MM.1S (cell line): Measurements from ENCODE around the gene NPPB.
A peak's percentile ranks its signal among the peaks of the same experiment; 100 is the strongest.

Experiments used
- DNase-seq: peaks from one replicate; pipeline ENCODE4 v3.0.0-alpha.2; 2015
- H2AFZ ChIP-seq: fragments of 300-600 bp; sonication (generic); 2 replicates; pipeline ENCODE4 v1.6.0; 2016; ENCODE audit warnings: antibody characterized with exemption, low read length
- H3F3A ChIP-seq: fragments of 300-600 bp; sonication (generic); 2 replicates; pipeline ENCODE4 v1.6.1; 2016; ENCODE audit warnings: mild to moderate bottlenecking, antibody characterized with exemption, low read length, moderate library complexity, mixed read lengths; ENCODE audit not compliant: insufficient read depth
- H3K27ac ChIP-seq: fragments of 300-600 bp; sonication (generic); 2 replicates; pipeline ENCODE4 v1.5.1; 2016; ENCODE audit warnings: mild to moderate bottlenecking, low read length
- H3K27me3 ChIP-seq: fragments of 300-600 bp; sonication (generic); replicated peaks from 2 replicates; pipeline ENCODE4 v1.6.0; 2016; ENCODE audit warnings: low read length; ENCODE audit not compliant: insufficient read depth
- H3K36me3 ChIP-seq: fragments of 300-600 bp; sonication (generic); replicated peaks from 2 replicates; pipeline ENCODE4 v1.6.1; 2016; ENCODE audit warnings: mild to moderate bottlenecking, low read length, mixed read lengths; ENCODE audit not compliant: insufficient read depth
- H3K4me1 ChIP-seq: fragments of 300-600 bp; sonication (generic); 2 replicates; pipeline ENCODE4 v1.6.1; 2016; ENCODE audit warnings: low read length, mixed read lengths
- H3K4me2 ChIP-seq: fragments of 300-600 bp; sonication (generic); 2 replicates; pipeline ENCODE4 v1.6.0; 2016; ENCODE audit warnings: low read depth, low read length
- H3K4me3 ChIP-seq: fragments of 300-600 bp; sonication (generic); 2 replicates; pipeline ENCODE4 v1.5.1; 2016; ENCODE audit warnings: low read length, mixed read lengths
- H3K79me2 ChIP-seq: fragments of 300-600 bp; sonication (generic); 2 replicates; pipeline ENCODE4 v1.6.1; 2016; ENCODE audit warnings: mixed run types, low read length, mixed read lengths
- H3K9ac ChIP-seq: fragments of 300-600 bp; sonication (generic); 2 replicates; pipeline ENCODE4 v1.6.1; 2016; ENCODE audit warnings: low read length, mixed read lengths
- H3K9me2 ChIP-seq: fragments of 300-600 bp; sonication (generic); replicated peaks from 2 replicates; pipeline ENCODE4 v1.6.1; 2016; ENCODE audit warnings: mild to moderate bottlenecking, low read length, mixed read lengths; ENCODE audit not compliant: insufficient read depth
- H3K9me3 ChIP-seq: fragments of 300-600 bp; sonication (generic); replicated peaks from 2 replicates; pipeline ENCODE4 v1.6.1; 2016; ENCODE audit warnings: mild to moderate bottlenecking, low read length, mixed read lengths; ENCODE audit not compliant: insufficient read depth
- H4K20me1 ChIP-seq: fragments of 300-600 bp; sonication (generic); 2 replicates; pipeline ENCODE4 v1.6.1; 2016; ENCODE audit warnings: mild to moderate bottlenecking, low read length, moderate library complexity, mixed read lengths; ENCODE audit not compliant: insufficient read depth
- CTCF ChIP-seq: fragments of 300-600 bp; sonication (generic); IDR thresholded peaks from 2 replicates; pipeline ENCODE4 v1.5.1; 2016; ENCODE audit warnings: antibody characterized with exemption, low read length, mixed read lengths
- EZH2 ChIP-seq: fragments of 300-600 bp; sonication (generic); optimal IDR thresholded peaks from 2 replicates; pipeline ENCODE3; 2017; ENCODE audit warnings: low read depth, mild to moderate bottlenecking, antibody characterized with exemption, low read length, mixed read lengths
- EZH2phosphoT487 ChIP-seq: fragments of 300-600 bp; sonication (generic); IDR thresholded peaks from 2 replicates; pipeline ENCODE4 v1.6.1; 2018; ENCODE audit warnings: antibody characterized with exemption, low read length

NPPB gene

GRCh38 chr1:11847667-11848372 lies 10.9 kb downstream of the NPPB start, which contains the start of gene NPPA:
TSS of gene NPPA (minus strand) at chr1:11847783. CDS start at chr1:11847684, 99 bp downstream.
- no peak for TF ChIP-seq CTCF
- no peak for TF ChIP-seq EZH2
- TF ChIP-seq EZH2phosphoT487, result no peak
- H3K9me3 ChIP-seq, result no peaks in the 10 kb centered on the region
- H3F3A ChIP-seq, result no peaks in the 10 kb centered on the region
- DNase-seq, result no peak
- H3K9me2 ChIP-seq, result no peaks in the 10 kb centered on the region
- H2AFZ ChIP-seq, result no peak within 1 kb of the TSS
- no peak within 1 kb of the TSS for H3K27ac ChIP-seq
- H3K4me1 ChIP-seq, result no peaks in the 10 kb centered on the region
- no peak within 1 kb of the TSS for H3K4me2 ChIP-seq
- H3K27me3 ChIP-seq, result peaks cover 10% of the 10 kb centered on the region
- no peak within 1 kb of the TSS for H3K9ac ChIP-seq
- no peaks in the 10 kb centered on the region for H4K20me1 ChIP-seq
- no peak within 1 kb of the TSS for H3K4me3 ChIP-seq
- H3K36me3 ChIP-seq, result no peaks in the 10 kb centered on the region
- H3K79me2 ChIP-seq, result no peaks in the 10 kb centered on the region

DNA sequence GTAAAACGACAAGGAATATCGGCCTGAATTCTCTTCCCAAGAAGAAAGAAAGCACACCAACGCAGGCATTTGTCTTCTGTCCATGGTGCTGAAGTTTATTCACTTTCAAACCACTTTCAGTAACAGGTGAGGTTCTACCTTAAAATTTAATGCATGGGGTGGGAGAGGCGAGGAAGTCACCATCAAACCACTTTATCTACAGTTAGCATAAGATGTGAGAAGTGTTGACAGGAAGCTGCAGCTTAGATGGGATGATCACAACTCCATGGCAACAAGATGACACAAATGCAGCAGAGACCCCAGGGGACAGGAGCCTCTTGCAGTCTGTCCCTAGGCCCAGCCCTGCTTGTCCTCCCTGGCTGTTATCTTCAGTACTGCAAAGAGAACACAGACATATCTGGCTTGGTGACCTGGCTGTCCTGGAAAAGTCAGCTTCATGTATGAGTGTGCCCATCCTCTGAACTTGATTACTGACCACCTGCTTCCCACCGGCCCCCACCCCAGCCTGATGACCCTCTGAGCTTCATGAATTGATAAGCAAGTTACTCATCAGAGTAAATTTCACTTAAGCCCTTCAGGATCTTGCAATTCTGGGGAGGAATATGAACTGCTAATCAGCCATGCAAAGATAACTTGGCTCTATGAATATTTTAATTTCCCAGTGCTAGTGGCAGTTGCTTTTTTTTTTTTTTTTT lies 13.0 kb downstream of the NPPB start:
- Histone ChIP-seq H3K9ac (no peak overlapping the region), H3K4me2 (no peak overlapping the region), H3K27ac (no peak overlapping the region), H3K27me3 (no peaks in the 10 kb centered on the region), H3F3A (no peaks in the 10 kb centered on the region), H3K36me3 (no peaks in the 10 kb centered on the region), H3K79me2 (no peaks in the 10 kb centered on the region), H3K9me3 (no peaks in the 10 kb centered on the region), H3K4me3 (no peak overlapping the region), H2AFZ (no peak overlapping the region), H3K9me2 (no peaks in the 10 kb centered on the region), H4K20me1 (no peaks in the 10 kb centered on the region), H3K4me1 (no peaks in the 10 kb centered on the region)
- TF ChIP-seq EZH2 (no peak), EZH2phosphoT487 (no peak), CTCF (no peak)
- DNase-seq, result peak; percentile 15

GRCh38 chr1:11842154-11843041 lies 16.3 kb downstream of the NPPB start:
- Histone ChIP-seq H3K9me2 (no peaks in the 10 kb centered on the region), H3K27ac (no peak overlapping the region), H3K4me3 (no peak overlapping the region), H3K9ac (no peak overlapping the region), H3K79me2 (no peaks in the 10 kb centered on the region), H3F3A (no peaks in the 10 kb centered on the region), H3K4me1 (no peaks in the 10 kb centered on the region), H2AFZ (no peak overlapping the region), H3K9me3 (no peaks in the 10 kb centered on the region), H3K36me3 (no peaks in the 10 kb centered on the region; the same call in 1 of the 2 replicates), H4K20me1 (no peaks in the 10 kb centered on the region), H3K4me2 (no peak overlapping the region), H3K27me3 (no peaks in the 10 kb centered on the region)
- TF ChIP-seq EZH2phosphoT487 (no peak), CTCF (no peak), EZH2 (no peak)
- DNase-seq, result no peak
